HL-60 (cell line): Measurements from ENCODE around the gene CNRIP1.

Experiments
- POLR2AphosphoS5 ChIP-seq: IDR thresholded peaks from 2 replicates; pipeline ENCODE4 v1.6.1; 2012; ENCODE audit warnings: low read depth
- TF ChIP-seq, protein P1 (sequence below): IDR thresholded peaks from one replicate; pipeline ENCODE4 v1.5.1; 2011; ENCODE audit warnings: low read length, control low read depth, inconsistent platforms; ENCODE audit not compliant: insufficient read depth
- TF ChIP-seq, protein P2 (sequence below): IDR thresholded peaks from 2 replicates; pipeline ENCODE4 v1.6.1; 2012; ENCODE audit warnings: low read depth; ENCODE audit not compliant: insufficient replicate concordance

DNA sequence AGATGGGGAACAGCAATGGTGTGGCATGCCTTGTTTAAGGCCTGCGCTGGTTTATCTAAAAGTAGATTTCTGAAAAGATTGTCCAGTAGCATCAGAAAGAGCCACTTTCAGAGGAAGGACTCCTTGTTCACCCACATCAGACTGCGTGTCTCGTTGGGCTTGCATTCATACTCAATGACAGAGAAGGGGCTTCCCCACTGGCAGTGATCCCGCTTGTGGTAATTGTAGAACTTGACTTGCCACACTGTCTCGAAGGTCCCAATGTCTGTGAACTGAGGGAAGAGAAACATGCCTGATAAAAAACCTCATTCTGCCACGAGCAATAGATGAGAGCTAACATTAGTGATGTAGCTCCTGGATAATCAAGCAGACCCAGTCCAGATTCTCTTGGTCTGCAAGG is 26.0 kb downstream of the CNRIP1 start:
- TF ChIP-seq, protein P1, sequence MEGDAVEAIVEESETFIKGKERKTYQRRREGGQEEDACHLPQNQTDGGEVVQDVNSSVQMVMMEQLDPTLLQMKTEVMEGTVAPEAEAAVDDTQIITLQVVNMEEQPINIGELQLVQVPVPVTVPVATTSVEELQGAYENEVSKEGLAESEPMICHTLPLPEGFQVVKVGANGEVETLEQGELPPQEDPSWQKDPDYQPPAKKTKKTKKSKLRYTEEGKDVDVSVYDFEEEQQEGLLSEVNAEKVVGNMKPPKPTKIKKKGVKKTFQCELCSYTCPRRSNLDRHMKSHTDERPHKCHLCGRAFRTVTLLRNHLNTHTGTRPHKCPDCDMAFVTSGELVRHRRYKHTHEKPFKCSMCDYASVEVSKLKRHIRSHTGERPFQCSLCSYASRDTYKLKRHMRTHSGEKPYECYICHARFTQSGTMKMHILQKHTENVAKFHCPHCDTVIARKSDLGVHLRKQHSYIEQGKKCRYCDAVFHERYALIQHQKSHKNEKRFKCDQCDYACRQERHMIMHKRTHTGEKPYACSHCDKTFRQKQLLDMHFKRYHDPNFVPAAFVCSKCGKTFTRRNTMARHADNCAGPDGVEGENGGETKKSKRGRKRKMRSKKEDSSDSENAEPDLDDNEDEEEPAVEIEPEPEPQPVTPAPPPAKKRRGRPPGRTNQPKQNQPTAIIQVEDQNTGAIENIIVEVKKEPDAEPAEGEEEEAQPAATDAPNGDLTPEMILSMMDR = no peak
- TF ChIP-seq, protein P2, sequence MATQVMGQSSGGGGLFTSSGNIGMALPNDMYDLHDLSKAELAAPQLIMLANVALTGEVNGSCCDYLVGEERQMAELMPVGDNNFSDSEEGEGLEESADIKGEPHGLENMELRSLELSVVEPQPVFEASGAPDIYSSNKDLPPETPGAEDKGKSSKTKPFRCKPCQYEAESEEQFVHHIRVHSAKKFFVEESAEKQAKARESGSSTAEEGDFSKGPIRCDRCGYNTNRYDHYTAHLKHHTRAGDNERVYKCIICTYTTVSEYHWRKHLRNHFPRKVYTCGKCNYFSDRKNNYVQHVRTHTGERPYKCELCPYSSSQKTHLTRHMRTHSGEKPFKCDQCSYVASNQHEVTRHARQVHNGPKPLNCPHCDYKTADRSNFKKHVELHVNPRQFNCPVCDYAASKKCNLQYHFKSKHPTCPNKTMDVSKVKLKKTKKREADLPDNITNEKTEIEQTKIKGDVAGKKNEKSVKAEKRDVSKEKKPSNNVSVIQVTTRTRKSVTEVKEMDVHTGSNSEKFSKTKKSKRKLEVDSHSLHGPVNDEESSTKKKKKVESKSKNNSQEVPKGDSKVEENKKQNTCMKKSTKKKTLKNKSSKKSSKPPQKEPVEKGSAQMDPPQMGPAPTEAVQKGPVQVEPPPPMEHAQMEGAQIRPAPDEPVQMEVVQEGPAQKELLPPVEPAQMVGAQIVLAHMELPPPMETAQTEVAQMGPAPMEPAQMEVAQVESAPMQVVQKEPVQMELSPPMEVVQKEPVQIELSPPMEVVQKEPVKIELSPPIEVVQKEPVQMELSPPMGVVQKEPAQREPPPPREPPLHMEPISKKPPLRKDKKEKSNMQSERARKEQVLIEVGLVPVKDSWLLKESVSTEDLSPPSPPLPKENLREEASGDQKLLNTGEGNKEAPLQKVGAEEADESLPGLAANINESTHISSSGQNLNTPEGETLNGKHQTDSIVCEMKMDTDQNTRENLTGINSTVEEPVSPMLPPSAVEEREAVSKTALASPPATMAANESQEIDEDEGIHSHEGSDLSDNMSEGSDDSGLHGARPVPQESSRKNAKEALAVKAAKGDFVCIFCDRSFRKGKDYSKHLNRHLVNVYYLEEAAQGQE = no peak
- TF ChIP-seq POLR2AphosphoS5 = no peak
